Activated CD8-positive, alpha-beta T cell treated with anti-CD3 and anti-CD28 coated beads for 36 hours (primary cell): ENCODE measurements around the gene PLA2G2F. TPM values are rescaled to one million over a fixed set of nuclear protein-coding genes. Genes with fewer than 3 reads are reported as not detected.

Source experiments
- ATAC-seq: fragments of 200-7000 bp; cut with Tn5 transposase; one replicate; pipeline ENCODE4 v1.10.0; 2021; ENCODE audit warnings: mild to moderate bottlenecking, moderate library complexity
- CTCF ChIA-PET: fragments of 350-600 bp; sonication (Branson Sonifier 250); formaldehyde crosslinking; loops from one replicate; lab custom pipeline; 2021; ENCODE audit warnings: antibody characterized with exemption; lab: Charles Lee
- POLR2A ChIA-PET: fragments of 350-600 bp; sonication (Branson Sonifier 250); formaldehyde crosslinking; loops from one replicate; lab custom pipeline; 2021; ENCODE audit warnings: antibody characterized with exemption; lab: Charles Lee
- DNase-seq: peaks from one replicate; pipeline ENCODE4 v3.0.0-alpha.2; 2020
- H3K27ac Mint-ChIP-seq: one replicate; pipeline ENCODE4 v1.8.0; 2021; ENCODE audit warnings: mild to moderate bottlenecking, mixed read lengths
- H3K27me3 Mint-ChIP-seq: one replicate; pipeline ENCODE4 v1.8.0; 2021; ENCODE audit warnings: mixed read lengths
- H3K36me3 Mint-ChIP-seq: one replicate; pipeline ENCODE4 v1.8.0; 2021; ENCODE audit warnings: low read depth, mixed read lengths
- H3K4me1 Mint-ChIP-seq: one replicate; pipeline ENCODE4 v1.8.0; 2021; ENCODE audit warnings: low read depth, mixed read lengths
- H3K4me3 Mint-ChIP-seq: one replicate; pipeline ENCODE4 v1.8.0; 2021; ENCODE audit warnings: mild to moderate bottlenecking, moderate library complexity, mixed read lengths
- H3K9me3 Mint-ChIP-seq: one replicate; pipeline ENCODE4 v1.8.0; 2021; ENCODE audit warnings: mixed read lengths
- CTCF ChIP-seq: fragments of 200-600 bp; IDR thresholded peaks from one replicate; pipeline ENCODE4 v1.8.0; 2022; ENCODE audit warnings: antibody characterized with exemption, mild to moderate bottlenecking
- intact Hi-C: fragments of 100-400 bp; cut with micrococcal nuclease; formaldehyde crosslinking; loops from one replicate; pipeline ENCODE4 v1.10.0; 2022
- total RNA-seq, 2 experiments: library from RNA; stranded (reverse); gene quantifications; one replicate each; pipeline ENCODE4 v1.2.3, GENCODE V29; 2021

Gene PLA2G2F
- not detected for total RNA-seq

- Mint-ChIP-seq H3K4me3 (no peak within 1 kb of the TSS), H3K4me1 (no peaks in the 10 kb centered on the region), H3K9me3 (no peaks in the 10 kb centered on the region), H3K36me3 (no peaks in the 10 kb centered on the region), H3K27ac (no peak within 1 kb of the TSS), H3K27me3 (peaks cover 6% of the 10 kb centered on the region)
- peak; percentile 51 for ATAC-seq
- POLR2A ChIA-PET = no interaction called here
- TF ChIP-seq CTCF = no peak
- intact Hi-C loops = no loop called here
- DNase-seq = peak; percentile 33
- CTCF ChIA-PET = no interaction called here
Measured at GRCh38 chr1:20138961-20139550, at the start of gene PLA2G2F. PLA2G2F (plus strand) TSS chr1:20139323; CDS start chr1:20139428, 105 bp downstream.

- Mint-ChIP-seq H3K4me3 (no peak overlapping the region), H3K27me3 (peaks cover 8% of the 10 kb centered on the region), H3K36me3 (no peaks in the 10 kb centered on the region), H3K27ac (no peak overlapping the region), H3K9me3 (no peaks in the 10 kb centered on the region), H3K4me1 (no peaks in the 10 kb centered on the region)
- TF ChIP-seq CTCF = no peak
- DNase-seq (no peak), ATAC-seq (no peak)
- ChIA-PET CTCF (no interaction called here), POLR2A (no interaction called here)
- intact Hi-C loops = no loop called here
Measured at GRCh38 chr1:20089328-20090077, 49.6 kb upstream of the PLA2G2F start.

- ATAC-seq (no peak), DNase-seq (no peak)
- Mint-ChIP-seq H3K4me3 (no peak overlapping the region), H3K27ac (no peak overlapping the region), H3K4me1 (no peaks in the 10 kb centered on the region), H3K27me3 (peaks cover 8% of the 10 kb centered on the region), H3K36me3 (no peaks in the 10 kb centered on the region), H3K9me3 (no peaks in the 10 kb centered on the region)
- intact Hi-C loops = no loop called here
- POLR2A ChIA-PET = interaction anchor here (0.6 kb wide), 1 partner anchor 196 kb away, joined by 3 read pairs; no protein-coding TSS in a partner anchor
- no peak for TF ChIP-seq CTCF
- CTCF ChIA-PET = no interaction called here
Measured at GRCh38 chr1:20090119-20090518, 49.0 kb upstream of the PLA2G2F start.

- Mint-ChIP-seq H3K9me3 (no peaks in the 10 kb centered on the region), H3K4me1 (no peaks in the 10 kb centered on the region), H3K27me3 (peaks cover 8% of the 10 kb centered on the region), H3K4me3 (no peak overlapping the region), H3K27ac (no peak overlapping the region), H3K36me3 (no peaks in the 10 kb centered on the region)
- DNase-seq (no peak), ATAC-seq (no peak)
- TF ChIP-seq CTCF = no peak
- CTCF ChIA-PET = no interaction called here
- intact Hi-C loops = no loop called here
- POLR2A ChIA-PET = interaction anchor here (0.6 kb wide), 1 partner anchor 196 kb away, joined by 3 read pairs; no protein-coding TSS in a partner anchor
Measured at GRCh38 chr1:20090641-20091040, 48.5 kb upstream of the PLA2G2F start.

GRCh38 chr1:20093303-20093702, 45.8 kb upstream of the PLA2G2F start:
- intact Hi-C loops = no loop called here
- ChIA-PET CTCF (no interaction called here), POLR2A (no interaction called here)
- DNase-seq = no peak
- Mint-ChIP-seq H3K36me3 (no peaks in the 10 kb centered on the region), H3K9me3 (no peaks in the 10 kb centered on the region), H3K27me3 (peaks cover 8% of the 10 kb centered on the region), H3K27ac (no peak overlapping the region), H3K4me3 (no peak overlapping the region), H3K4me1 (no peaks in the 10 kb centered on the region)
- ATAC-seq = no peak
- no peak for TF ChIP-seq CTCF
